Measurements from ENCODE around the gene C21orf91. TPM values are rescaled to one million over a fixed set of nuclear protein-coding genes. Genes with fewer than 3 reads are reported as not detected.

C21orf91 gene
- total and polyA plus RNA-seq, 4 donors, result 1.8 to 7.2 (median 4.4) TPM

GRCh38 chr21:17781524-17781923 is 37.6 kb downstream of the C21orf91 start (continued):
- no peak for TF ChIP-seq FOXA2 (IDR thresholded peaks at IDR 0.05)

DNA sequence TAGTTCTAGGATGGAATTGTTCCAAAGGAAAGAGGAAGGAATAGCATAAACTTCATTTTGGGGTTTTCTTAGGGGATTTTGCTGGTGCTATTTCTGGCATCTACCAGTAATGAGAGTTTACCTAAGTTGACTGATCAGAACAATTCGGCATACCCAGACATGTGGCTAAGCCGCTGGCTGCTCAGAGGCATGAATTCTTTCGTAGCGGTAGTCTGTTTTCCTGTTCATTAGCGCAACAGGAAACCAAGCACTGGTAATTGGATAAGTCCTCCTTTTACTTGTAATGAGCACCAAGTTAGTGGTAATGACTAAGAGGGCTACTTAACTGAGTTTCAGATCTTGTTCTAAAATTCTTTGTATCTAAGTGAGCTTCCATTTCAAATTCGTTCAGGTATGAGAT is 38.6 kb downstream of the C21orf91 start:
- H3K9ac ChIP-seq (ENCODE audit: low read depth in 1 of 2, low read length in 2 of 2), result no peak overlapping the region
- WGBS, result 83% methylated on average over 6 of the region's 6 CpGs
- peaks cover 1 to 4% (median 2%) of the 10 kb centered on the region in 4 donors for H3K36me3 ChIP-seq (ENCODE audit: control insufficient read depth in 4 of 4, insufficient read depth in 3 of 4, low read depth in 1 of 4, low read length in 3 of 4)
- H3K4me3 ChIP-seq (ENCODE audit: low read depth in 1 of 3, low read length in 3 of 3), result no peak overlapping the region
- TF ChIP-seq HNF4A (conservative IDR thresholded peaks at IDR 0.05) (no peak), GABPA (IDR thresholded peaks at IDR 0.05 in 1 of 2, conservative IDR thresholded peaks at IDR 0.05 in 1 of 2) (no peak), RAD21 (IDR thresholded peaks at IDR 0.05) (no peak), RXRA (IDR thresholded peaks at IDR 0.05) (no peak), NR2F2 (IDR thresholded peaks at IDR 0.05) (no peak), JUND (IDR thresholded peaks at IDR 0.05) (no peak), EGR1 (IDR thresholded peaks at IDR 0.05; ENCODE audit: low read depth in 2 of 2) (no peak), TAF1 (conservative IDR thresholded peaks at IDR 0.05) (no peak), YY1 (IDR thresholded peaks at IDR 0.05) (no peak), FOXA1 (IDR thresholded peaks at IDR 0.05) (no peak), FOXA2 (IDR thresholded peaks at IDR 0.05) (no peak)
- TF ChIP-seq, protein P1, sequence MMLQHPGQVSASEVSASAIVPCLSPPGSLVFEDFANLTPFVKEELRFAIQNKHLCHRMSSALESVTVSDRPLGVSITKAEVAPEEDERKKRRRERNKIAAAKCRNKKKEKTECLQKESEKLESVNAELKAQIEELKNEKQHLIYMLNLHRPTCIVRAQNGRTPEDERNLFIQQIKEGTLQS (IDR thresholded peaks at IDR 0.05), result no peak
- TF ChIP-seq, protein P2, sequence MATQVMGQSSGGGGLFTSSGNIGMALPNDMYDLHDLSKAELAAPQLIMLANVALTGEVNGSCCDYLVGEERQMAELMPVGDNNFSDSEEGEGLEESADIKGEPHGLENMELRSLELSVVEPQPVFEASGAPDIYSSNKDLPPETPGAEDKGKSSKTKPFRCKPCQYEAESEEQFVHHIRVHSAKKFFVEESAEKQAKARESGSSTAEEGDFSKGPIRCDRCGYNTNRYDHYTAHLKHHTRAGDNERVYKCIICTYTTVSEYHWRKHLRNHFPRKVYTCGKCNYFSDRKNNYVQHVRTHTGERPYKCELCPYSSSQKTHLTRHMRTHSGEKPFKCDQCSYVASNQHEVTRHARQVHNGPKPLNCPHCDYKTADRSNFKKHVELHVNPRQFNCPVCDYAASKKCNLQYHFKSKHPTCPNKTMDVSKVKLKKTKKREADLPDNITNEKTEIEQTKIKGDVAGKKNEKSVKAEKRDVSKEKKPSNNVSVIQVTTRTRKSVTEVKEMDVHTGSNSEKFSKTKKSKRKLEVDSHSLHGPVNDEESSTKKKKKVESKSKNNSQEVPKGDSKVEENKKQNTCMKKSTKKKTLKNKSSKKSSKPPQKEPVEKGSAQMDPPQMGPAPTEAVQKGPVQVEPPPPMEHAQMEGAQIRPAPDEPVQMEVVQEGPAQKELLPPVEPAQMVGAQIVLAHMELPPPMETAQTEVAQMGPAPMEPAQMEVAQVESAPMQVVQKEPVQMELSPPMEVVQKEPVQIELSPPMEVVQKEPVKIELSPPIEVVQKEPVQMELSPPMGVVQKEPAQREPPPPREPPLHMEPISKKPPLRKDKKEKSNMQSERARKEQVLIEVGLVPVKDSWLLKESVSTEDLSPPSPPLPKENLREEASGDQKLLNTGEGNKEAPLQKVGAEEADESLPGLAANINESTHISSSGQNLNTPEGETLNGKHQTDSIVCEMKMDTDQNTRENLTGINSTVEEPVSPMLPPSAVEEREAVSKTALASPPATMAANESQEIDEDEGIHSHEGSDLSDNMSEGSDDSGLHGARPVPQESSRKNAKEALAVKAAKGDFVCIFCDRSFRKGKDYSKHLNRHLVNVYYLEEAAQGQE (IDR thresholded peaks at IDR 0.05), result no peak
- TF ChIP-seq, protein P3, sequence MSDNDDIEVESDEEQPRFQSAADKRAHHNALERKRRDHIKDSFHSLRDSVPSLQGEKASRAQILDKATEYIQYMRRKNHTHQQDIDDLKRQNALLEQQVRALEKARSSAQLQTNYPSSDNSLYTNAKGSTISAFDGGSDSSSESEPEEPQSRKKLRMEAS (IDR thresholded peaks at IDR 0.05), result no peak
- TF ChIP-seq, protein P4, sequence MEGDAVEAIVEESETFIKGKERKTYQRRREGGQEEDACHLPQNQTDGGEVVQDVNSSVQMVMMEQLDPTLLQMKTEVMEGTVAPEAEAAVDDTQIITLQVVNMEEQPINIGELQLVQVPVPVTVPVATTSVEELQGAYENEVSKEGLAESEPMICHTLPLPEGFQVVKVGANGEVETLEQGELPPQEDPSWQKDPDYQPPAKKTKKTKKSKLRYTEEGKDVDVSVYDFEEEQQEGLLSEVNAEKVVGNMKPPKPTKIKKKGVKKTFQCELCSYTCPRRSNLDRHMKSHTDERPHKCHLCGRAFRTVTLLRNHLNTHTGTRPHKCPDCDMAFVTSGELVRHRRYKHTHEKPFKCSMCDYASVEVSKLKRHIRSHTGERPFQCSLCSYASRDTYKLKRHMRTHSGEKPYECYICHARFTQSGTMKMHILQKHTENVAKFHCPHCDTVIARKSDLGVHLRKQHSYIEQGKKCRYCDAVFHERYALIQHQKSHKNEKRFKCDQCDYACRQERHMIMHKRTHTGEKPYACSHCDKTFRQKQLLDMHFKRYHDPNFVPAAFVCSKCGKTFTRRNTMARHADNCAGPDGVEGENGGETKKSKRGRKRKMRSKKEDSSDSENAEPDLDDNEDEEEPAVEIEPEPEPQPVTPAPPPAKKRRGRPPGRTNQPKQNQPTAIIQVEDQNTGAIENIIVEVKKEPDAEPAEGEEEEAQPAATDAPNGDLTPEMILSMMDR (IDR thresholded peaks at IDR 0.05; ENCODE audit: low read depth, low read length, missing input control), result no peak
- H3K4me1 ChIP-seq (ENCODE audit: control insufficient read depth in 4 of 4, insufficient read depth in 4 of 4, low read length in 3 of 4), result no peaks in the 10 kb centered on the region
- DNase-seq (ENCODE audit: low spot score), result no peak
- H3K9me3 ChIP-seq (ENCODE audit: control insufficient read depth in 4 of 4, low read length in 3 of 4), result peaks cover 0 to 3% (median 0%) of the 10 kb centered on the region in 4 donors
- no peaks in the 10 kb centered on the region for H3K27me3 ChIP-seq (ENCODE audit: control insufficient read depth in 4 of 4, insufficient read depth in 4 of 4, low read length in 3 of 4)
- no peak overlapping the region for H3K27ac ChIP-seq (ENCODE audit: low read depth in 1 of 2, low read length in 2 of 2)

DNA sequence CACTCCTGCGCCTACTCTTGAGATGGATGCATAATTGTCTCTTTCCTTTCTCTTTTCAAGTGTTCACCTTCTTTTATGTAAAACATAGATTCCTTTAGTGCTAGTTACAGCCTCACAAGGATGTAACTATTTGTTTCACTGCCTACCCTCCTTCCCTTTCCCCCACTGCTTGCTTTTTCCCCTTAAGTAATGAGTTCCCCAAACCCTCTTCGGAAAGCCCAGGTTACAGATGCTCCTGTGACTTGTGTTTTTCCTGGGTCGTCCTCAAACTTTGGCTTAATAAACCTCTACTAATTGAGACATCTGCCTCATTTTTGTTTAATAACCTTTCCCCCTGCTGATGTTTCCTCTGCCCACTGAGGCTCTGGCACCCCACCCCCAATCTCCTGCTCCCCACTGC is 39.2 kb downstream of the C21orf91 start:
- Histone ChIP-seq H3K36me3 (ENCODE audit: control insufficient read depth in 4 of 4, insufficient read depth in 3 of 4, low read depth in 1 of 4, low read length in 3 of 4) (peaks cover 0 to 2% (median 0%) of the 10 kb centered on the region in 4 donors), H3K9me3 (ENCODE audit: control insufficient read depth in 4 of 4, low read length in 3 of 4) (no peaks in the 10 kb centered on the region), H3K9ac (ENCODE audit: low read depth in 1 of 2, low read length in 2 of 2) (no peak overlapping the region), H3K4me3 (ENCODE audit: low read depth in 1 of 3, low read length in 3 of 3) (no peak overlapping the region), H3K4me1 (ENCODE audit: control insufficient read depth in 4 of 4, insufficient read depth in 4 of 4, low read length in 3 of 4) (no peaks in the 10 kb centered on the region), H3K27me3 (ENCODE audit: control insufficient read depth in 4 of 4, insufficient read depth in 4 of 4, low read length in 3 of 4) (no peaks in the 10 kb centered on the region), H3K27ac (ENCODE audit: low read depth in 1 of 2, low read length in 2 of 2) (no peak overlapping the region)
- DNase-seq (ENCODE audit: low spot score), result no peak
- TF ChIP-seq FOXA2 (IDR thresholded peaks at IDR 0.05) (no peak), RXRA (IDR thresholded peaks at IDR 0.05) (no peak), NR2F2 (IDR thresholded peaks at IDR 0.05) (no peak)
- TF ChIP-seq, protein P3 (IDR thresholded peaks at IDR 0.05), result no peak
- WGBS, result 87% methylated on average over 3 of the region's 3 CpGs

Data from liver (tissue), 9 donors.